GM12864 (cell line): Measurements from ENCODE around the gene DRAP1.

Experiments
- DNase-seq: peaks from one replicate; pipeline ENCODE4 v3.0.0-alpha.2; 2011; ENCODE audit warnings: low read depth
- H3K4me3 ChIP-seq: 2 replicates; pipeline ENCODE4 v1.5.1; 2011; ENCODE audit warnings: mild to moderate bottlenecking, low read depth, low read length, control low read depth
- CTCF ChIP-seq: IDR thresholded peaks from 2 replicates; pipeline ENCODE4 v1.5.1; 2011; ENCODE audit warnings: low read depth, mild to moderate bottlenecking, moderate library complexity, low read length, control low read depth, inconsistent platforms; ENCODE audit errors: missing control alignments

The DRAP1 gene

GRCh38 chr11:65928667-65929066 is 9.4 kb downstream of the DRAP1 start:
- TF ChIP-seq CTCF, result no peak
- H3K4me3 ChIP-seq, result no peak overlapping the region
- DNase-seq, result no peak

- TF ChIP-seq CTCF, result no peak
- no peak for DNase-seq
- no peak overlapping the region for H3K4me3 ChIP-seq
These were observed 12.7 kb downstream of the DRAP1 start for GRCh38 chr11:65931773-65932557.

GRCh38 chr11:65932558-65932919 is 13.3 kb downstream of the DRAP1 start:
- TF ChIP-seq CTCF, result no peak
- no peak overlapping the region for H3K4me3 ChIP-seq
- DNase-seq, result no peak

- no peak for TF ChIP-seq CTCF
- H3K4me3 ChIP-seq, result no peak overlapping the region
- DNase-seq, result no peak
These were observed 14.8 kb downstream of the DRAP1 start for GRCh38 chr11:65934014-65934413.

- no peak for TF ChIP-seq CTCF
- DNase-seq, result no peak
- no peak overlapping the region for H3K4me3 ChIP-seq
These were observed 18.5 kb downstream of the DRAP1 start for GRCh38 chr11:65937766-65938165.

- no peak for TF ChIP-seq CTCF
- H3K4me3 ChIP-seq, result no peak overlapping the region
- DNase-seq, result no peak
These were observed 22.6 kb downstream of the DRAP1 start for GRCh38 chr11:65941720-65942310.

- no peak for DNase-seq
- TF ChIP-seq CTCF, result no peak
These were observed 23.3 kb downstream of the DRAP1 start for GRCh38 chr11:65942531-65942930.

More at GRCh38 chr11:65942531-65942930, 23.3 kb downstream of the DRAP1 start:
- no peak overlapping the region for H3K4me3 ChIP-seq
